SW 1271 (cell line): ENCODE data around the gene WDSUB1.

Experiments used
- DNase-seq, 2 experiments: peaks; one replicate each; lab custom pipeline; 2025; lab: John Stamatoyannopoulos, UW

The WDSUB1 gene

DNA sequence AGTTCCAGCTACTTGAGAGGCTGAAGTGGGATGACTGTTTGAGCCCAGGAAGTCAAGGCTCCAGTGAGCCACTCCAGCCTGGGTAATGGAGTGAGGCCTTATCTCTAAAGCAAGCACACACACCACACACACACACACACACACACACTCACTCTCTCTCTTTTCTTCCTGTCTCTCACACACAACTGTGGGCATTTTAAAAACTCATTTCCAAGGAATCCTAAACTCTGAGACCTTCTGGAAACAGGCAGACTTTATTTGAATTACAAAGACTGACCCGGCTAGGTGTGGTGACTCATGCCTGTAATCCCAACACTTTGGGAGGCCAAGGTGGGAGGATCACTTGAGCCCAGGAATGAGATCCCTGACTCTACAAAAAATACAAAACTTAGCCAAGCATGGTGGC is 21.3 kb downstream of the WDSUB1 start:
- DNase-seq = no peak

DNA sequence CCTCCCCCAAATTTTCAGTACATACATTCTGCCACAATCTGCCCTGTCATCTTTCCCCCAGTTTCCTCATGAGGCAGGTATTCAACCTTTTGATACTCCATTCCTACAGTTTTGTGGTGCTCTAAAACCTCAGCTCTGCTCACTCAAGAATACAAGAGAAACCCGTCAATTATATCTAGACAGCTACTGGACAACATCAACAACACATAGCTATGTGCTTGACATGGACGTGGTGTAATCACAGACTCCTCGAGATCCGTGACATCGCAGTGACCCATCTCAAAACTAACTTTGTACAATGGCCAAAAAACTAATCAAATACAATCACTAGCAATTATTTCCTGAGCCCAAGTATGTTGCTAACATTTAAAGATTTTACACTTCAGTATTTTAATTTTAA is 23.6 kb downstream of the WDSUB1 start:
- DNase-seq = no peak

DNA sequence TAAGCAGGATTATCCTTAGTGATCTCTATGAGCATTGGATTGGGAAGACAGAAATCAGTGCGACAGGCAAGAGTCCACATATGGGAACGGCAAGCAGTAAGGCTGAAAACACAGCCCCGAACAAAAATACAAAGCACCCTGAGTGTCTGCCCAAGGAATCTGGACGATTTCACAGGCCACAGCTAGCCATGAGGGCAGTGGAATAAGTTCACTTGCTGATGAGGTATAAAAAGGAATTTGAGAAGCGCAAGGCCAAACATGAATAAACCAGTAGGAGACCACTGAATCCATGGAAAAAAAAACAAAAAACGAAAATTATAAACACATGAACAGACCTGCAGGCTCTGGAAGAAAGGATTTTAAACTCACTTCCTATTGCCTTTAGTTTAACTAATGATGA is 24.3 kb downstream of the WDSUB1 start:
- DNase-seq = no peak

DNA sequence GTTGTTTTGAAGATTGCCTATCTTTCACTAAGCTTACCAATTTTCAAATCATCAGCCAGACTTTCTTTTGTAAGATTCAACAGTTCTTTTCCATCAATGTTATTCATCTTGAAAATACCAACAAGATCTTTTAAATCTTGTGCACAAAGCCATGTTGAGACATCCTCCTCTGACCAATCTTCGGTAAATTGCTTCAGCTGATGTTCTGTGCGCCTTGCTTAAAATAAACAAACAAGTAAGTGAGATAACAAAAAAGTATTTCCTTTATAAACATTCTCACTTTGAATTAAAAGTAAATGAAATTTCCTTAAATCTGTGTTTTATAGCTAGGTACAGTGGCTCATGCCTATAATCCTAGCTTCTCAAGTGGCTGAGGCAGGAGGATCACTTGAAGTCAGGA is 30.3 kb downstream of the WDSUB1 start:
- no peak for DNase-seq

DNA sequence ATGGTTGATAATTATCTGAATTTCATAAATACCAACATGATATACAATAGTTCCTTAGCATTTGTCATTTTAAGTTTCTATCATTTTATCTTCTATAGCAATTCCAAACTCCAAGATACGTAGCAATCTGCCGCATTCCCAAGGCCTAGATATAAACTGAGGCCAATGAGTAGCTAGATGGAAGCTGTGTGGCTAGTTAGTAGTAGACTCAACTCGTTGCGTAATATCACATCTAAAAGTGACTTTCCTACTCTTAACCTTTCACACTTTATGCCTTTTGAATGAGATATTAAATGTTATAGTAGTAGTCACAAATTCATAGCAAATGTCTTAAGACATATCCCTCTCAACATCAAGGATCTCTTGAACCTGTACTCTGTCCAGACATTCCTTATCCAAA is 33.6 kb downstream of the WDSUB1 start:
- no peak for DNase-seq

DNA sequence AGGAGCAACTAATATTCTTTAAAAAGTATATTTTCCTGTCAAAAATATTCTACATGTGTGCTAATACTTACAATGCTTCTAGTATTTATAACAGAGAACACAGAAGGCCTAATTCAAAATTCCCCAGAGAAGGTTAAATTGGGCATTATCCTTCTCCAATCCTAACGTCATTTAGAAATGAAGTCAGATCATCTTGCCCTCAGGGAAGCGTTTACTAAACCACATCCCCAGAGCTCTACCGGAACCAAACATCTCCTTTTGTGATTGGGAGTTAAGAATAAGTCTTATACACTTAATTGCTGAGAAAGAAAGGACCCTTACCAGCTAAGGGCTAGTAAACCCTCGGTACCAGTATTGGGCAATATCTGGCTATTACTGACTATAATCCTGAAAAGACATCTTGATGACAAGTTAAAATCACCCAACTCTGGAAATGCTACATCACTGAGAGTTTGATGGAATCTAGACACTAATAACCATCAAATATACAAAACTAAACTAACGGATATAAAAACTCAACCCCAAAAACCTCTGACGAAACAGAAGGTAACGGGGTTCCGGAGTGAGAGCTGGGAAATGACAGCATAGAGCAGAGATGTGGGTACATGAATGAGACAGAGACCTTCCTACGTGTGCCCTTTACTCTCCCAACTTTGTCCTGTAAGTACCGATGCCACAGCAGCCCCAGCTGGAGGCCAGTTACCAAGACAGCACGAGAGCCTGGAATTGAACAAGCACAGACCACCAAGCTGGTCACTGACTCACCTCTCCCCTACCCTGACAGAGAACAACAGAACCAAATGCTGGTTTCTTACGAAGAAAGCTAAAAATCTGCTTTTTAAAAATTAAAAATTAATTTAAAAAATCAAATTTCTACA is 35.0 kb downstream of the WDSUB1 start:
- DNase-seq = no peak

DNA sequence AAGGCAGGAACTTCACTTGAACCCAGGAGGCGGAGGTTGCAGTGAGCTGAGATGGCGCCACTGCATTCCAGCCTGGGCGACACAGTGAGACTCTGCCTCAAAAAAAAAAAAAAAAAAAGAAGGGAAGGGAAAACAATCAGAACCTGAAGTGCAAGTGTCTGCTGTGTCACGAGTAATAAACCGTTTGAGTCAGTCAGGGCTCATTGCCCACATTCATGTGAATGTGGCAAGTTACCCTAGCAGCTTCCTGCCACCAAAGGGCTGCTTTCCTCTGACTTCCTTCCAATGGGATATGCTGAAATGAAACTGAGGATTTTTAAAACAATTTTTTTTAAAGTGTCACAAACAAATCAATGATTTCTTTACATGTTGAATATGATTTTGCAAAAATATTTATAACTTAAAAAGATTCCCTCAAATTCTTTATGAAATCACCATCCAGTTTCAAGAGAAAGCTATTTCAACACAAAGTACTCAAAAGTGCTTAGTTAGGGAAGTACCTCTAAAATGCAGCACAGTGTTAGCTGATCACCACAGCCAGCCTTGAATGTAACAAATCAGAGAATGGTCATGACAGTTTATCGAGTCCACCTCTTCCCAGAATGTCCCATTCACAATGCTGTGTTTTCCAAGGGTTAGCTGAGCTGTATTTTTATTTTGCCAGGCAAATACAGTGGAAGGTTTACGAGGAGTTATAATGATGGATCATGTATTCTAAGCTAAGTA is 36.4 kb downstream of the WDSUB1 start:
- DNase-seq = peak; percentile 45 to 76

DNA sequence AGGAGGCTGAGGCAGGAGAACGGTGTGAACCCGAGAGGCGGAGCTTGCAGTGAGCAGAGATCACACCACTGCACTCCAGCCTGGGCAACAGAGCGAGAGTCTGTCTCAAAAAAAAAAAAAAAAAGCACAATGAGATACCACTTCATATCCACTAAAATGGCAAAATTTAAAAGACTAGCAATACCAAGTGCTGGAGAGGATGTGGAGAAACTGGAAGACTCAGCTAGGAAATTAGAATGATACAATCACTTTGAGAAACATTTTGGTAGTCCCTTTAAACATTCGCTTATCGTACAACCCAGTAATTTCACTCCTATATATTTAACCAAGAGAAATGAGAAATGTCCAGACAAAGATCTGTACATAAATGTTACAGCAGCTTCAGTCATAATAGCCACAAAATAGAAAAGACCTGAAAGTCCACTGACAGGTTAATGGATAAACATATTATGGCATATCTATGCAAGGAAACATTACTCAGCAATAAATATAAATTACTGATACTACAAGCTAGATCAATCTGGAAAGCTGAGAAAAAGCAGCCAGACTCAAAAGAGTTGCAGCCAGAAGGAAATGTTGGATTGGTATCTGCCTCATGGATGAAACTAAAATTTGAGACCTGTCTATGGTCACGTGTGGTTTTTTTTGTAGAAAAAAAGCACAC is 40.0 kb downstream of the WDSUB1 start:
- no peak for DNase-seq

DNA sequence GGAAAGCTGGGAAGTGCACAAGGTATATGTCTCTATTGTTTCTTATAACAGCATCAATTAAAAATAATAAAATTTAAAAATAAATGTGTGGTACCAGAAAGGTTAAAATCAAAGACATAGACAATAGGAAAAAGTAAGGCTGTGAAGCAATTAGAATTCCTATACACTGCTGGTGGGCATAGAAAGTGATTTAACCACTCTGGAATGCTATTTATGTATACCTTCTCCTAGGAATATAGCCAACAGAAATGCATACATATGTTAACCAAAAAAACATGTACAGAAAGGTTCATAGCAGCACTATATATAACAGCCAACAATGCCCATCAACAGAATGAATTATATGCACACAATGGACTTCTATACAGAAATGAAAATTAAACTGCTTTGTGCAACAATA is 43.0 kb downstream of the WDSUB1 start:
- DNase-seq = peak in 1 of 2 experiments; percentile 20

DNA sequence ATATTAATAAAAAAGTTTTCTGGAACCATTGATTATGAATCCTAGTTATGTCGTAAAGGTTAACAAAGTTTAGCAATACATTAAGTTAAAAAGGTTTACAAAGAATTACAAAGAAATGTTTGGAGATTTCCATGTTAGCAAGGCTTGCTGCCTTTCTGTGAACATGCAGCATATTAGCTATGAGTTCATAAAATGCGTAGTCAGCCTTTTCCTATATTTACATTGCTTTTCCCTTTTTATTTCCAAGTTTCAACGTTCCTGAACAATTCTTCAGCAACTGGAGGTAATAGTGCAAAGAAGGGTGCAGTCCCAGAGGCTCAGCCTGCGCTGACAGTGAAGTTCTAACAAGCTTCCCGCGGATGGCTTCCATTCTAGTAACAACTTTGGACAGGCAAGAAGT is 51.6 kb downstream of the WDSUB1 start:
- no peak for DNase-seq

DNA sequence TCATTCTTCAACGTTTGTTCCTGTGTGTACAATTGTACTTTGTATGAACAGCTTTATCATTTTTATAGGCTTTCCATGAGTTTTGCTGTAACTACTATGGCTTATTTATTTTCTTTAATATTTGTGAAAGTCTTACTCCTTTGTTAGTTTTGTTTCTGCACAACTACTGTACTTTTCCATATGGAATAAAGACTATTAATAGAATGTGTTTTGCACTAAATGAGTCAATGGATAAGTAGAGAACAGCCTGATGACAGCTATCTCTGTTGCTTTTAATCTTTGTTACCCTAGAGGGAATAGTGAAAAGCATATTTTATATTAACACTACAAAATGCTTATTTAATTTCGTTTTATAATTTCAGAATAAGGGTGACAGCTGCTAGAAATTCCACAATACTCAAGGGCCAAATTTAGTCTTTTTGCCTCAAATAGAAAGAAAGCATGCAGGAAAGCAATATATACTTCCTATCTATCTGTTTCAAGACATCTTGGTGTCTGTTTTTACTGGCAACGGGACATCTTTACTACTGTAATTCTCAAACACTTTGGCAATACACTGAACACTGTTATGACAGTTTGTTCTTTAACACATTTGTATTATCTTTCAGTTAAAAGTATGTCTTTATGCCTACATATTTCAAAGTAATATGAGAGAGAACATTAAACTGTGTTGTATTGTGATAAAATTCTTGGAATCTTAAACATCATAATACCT is 53.9 kb downstream of the WDSUB1 start:
- DNase-seq = no peak

DNA sequence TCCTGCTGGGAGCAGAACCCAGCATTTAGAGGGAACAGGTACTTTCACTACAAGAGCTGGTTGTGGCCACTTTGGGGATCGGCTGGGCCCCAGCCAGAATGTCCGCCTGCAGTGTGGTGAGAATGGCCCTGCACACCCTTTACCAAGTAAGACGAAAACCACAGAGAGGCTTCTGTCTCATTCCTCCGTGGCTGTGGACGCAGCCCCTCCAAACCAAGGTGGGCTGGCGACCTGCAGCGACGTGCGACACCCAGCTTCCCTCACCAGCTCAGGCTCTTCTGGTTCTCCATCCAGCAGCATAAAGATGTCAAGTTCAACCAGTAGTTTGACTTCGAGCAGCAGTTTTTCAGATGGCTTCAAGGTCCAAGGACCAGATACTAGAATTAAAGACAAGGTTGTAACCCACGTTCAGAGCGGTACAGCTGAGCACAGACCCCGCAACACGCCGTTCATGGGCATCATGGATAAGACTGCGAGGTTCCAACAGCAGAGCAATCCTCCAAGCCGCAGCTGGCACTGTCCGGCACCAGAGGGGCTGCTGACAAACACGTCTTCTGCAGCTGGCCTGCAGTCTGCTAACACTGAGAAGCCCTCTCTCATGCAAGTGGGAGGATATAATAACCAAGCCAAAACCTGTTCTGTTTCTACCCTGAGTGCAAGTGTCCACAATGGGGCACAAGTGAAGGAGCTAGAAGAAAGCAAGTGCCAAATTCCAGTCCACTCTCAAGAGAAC is 56.2 kb downstream of the WDSUB1 start:
- DNase-seq = no peak

DNA sequence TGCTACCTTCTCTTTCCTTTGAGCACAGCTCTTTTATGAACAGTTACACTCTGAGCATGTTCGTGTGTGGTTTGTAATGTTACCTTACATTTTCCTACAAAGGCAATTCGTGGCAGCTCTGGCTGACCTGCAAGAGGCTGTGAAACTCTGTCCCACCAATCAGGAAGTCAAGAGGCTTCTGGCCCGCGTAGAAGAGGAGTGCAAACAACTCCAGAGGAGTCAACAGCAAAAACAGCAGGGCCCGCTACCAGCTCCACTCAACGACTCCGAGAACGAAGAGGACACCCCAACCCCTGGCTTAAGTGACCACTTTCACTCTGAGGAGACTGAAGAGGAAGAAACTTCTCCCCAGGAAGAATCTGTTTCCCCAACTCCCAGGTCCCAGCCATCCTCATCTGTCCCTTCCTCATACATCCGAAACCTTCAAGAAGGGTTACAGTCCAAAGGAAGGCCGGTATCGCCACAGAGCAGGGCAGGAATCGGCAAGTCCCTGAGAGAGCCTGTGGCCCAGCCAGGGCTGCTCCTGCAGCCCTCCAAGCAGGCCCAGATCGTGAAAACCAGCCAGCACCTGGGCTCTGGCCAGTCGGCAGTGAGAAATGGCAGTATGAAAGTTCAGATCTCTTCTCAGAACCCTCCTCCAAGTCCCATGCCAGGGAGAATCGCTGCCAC is 56.9 kb downstream of the WDSUB1 start:
- no peak for DNase-seq

DNA sequence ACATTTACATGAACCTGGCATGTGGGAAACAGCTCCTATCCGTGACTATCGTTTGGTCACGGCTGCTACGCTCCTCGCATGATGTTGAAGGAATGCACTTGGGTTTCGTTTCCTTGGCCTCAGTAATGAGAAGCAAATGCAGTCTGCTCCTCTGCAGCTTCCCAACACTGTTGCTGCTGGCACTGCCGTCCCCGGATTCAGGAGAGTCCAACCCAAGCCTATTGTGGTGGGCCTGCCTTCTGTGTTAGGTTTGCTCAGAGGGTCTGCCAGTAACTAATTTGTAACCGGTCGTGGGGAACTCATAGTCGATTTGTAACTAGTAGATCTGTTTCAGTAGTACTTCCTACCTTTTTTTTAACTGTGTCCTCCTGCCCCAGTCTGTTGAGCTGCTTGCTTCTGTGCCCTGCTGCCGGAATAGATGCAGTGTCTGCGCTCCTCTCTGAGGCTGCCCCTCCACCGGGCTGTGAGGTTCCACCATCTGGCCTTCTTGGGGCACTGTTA is 58.4 kb downstream of the WDSUB1 start:
- DNase-seq = no peak

DNA sequence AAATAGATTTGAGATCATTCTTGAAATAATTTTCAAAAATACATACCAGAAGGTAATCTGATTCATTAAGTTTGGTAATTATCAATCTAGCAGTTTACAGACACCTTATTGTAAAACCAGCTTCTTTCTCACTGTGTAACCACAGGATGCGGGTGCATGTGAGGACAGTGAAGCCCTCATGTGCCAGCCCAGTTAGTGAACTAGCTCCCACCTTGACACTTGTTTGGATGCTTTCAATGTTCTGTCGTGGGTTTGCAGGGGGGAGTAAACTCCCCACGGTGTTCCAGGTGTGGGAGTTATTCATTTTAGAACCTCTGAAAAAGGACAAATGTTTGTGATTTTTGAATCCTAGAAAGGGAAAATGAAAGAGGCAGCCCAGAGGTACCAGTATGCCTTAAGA is 59.0 kb downstream of the WDSUB1 start:
- no peak for DNase-seq

DNA sequence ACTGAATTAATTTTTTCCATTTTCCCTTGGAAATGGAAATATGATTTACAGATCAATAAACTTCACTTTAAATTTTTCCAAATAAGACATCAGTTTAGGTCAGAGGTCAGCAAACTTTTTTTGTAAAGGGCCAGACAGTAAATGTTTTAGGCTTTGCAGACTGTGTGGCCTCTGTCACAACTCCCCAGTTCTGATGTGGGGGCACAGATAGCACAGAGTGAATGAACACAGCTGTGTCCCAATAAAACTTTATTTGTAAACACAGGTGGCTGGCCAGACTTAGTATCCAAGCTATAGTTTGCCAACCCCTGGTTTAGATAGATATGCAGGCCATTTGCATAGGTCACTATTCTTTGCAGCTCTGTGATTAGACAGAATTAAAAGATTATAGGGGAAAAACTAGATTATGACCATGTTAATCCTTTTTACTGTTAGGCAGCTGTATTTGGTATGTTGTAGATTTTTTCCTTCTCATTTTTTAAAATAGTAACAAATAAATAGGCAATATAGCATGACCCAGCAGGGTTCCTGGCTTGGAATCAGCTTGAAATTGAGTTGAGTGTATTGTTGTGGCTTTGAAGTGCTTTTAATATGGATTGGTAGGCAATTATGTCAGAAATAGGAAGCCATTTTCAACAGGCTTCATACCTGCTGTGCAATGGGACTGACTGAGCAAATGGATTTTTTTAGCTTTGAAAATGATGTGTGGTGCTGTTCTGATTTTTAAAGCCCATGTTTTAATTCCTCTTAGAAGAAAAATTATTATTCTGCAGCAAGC is 59.7 kb downstream of the WDSUB1 start:
- no peak for DNase-seq

DNA sequence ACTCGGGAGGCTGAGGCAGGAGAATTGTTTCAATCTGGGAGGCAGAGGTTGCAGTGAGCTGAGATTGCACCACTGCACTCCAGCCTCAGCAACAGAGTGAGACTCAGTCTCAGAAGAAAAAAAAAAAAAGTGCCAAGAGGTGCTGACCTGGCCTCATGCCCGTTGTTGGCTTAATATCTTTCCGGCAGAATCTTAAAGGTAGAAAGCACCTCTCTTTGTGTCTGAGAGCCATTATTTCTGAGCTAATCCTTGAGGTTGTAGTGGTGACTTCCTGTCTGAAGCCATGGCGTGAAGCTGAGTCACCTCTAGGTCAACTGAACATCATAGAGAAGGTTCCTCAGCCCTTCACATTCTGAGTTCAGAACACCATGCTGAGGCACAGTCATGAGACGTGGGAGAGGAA is 60.4 kb downstream of the WDSUB1 start:
- DNase-seq = no peak

DNA sequence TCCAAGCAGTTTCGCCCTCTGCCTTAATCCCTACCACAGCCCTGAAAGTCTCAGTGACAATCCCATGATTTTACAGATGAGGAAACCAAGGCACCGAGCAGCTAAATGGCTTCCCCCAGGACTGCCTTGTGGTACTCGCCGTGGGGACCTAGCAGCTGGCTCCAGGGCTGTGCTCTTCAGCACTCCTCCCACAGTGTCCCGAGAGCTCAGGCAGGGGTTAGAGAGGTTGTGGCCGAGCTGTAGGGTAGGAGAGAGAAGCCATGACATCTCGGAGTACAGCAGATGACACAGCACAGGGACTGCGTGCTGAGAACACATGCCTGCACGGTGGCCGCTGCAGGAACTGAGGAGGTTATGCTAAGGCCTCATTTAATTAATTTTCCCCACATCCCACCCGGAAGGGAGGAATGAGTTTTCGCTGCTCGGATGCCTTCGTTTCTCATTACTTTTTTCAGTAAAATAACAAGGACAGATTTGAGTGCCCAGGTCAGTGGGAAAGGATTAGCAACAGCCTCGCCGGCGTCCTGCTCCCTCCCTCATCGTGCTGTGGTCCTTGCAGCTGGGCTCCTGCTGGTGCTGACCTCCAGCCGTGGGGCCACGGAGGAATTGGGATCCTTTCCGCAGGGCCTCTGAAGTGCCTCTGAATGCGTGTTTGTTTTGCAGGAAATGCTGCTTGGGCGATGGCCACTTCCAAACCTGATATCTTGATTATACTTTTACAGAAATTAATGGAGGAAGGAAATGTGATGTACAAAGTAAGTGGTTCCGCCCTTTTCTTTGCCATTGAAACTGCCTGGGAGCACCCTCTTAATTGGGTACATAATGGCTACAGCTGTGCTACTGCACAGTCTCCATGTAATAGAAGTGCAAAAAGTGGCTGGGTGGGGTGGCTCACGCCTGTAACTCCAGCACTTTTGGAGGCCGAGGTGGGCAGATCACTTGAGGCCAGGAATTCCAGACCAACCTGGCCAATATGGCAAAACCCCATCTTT is 61.2 kb downstream of the WDSUB1 start:
- no peak for DNase-seq
